Right forelimb (tissue), 1 donor: ENCODE data around the gene CHST8.
"Not testable (repeated sequence)": the region's sequence is repeated elsewhere in the genome, so short reads cannot be mapped to it uniquely, and the experiment has no call there.

ENCODE experiments used
- DNase-seq: peaks from one replicate; pipeline ENCODE4 v3.0.0-alpha.2; 2018

Gene CHST8, protein sequence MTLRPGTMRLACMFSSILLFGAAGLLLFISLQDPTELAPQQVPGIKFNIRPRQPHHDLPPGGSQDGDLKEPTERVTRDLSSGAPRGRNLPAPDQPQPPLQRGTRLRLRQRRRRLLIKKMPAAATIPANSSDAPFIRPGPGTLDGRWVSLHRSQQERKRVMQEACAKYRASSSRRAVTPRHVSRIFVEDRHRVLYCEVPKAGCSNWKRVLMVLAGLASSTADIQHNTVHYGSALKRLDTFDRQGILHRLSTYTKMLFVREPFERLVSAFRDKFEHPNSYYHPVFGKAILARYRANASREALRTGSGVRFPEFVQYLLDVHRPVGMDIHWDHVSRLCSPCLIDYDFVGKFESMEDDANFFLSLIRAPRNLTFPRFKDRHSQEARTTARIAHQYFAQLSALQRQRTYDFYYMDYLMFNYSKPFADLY

DNA sequence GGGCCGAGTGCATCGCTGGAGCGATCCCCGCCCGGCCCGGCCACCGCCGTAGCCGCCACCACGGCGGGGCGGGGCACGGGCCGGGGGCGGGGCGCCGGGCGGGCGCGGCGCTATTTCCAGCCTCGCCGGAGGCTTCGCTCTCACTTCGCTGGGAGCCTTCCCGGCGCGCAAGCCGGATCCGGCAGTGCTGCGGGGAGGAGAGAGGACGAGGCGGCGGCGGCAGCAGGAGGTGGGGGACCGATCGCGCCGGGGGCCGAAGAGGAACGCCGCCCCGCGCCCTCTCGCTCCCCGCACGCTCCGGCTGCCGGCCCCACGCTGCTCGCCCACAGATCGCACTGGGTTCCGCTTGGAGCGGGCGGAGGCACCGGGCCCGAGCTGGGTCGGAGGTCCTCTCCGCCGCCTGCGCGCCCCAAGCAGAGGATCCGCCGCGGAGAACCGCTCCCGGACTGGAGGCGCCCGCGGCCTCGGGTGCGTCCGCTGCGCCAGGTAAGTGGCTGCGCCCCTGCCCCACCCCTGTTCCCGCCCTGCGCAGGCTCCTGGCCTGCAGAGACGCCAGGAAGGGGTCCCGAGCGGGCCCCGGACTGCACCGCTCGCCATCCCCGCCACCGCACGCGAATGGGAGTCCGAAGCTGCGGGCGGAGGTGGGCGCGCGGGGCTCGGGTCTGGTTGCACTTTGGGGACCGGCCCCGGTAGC lies at the start of gene CHST8:
CHST8 (plus strand) TSS at position 143 of the 694 bp plus-strand sequence. CDS start 67,309 bp downstream, outside the sequence.
- peak; percentile 62 for DNase-seq

DNA sequence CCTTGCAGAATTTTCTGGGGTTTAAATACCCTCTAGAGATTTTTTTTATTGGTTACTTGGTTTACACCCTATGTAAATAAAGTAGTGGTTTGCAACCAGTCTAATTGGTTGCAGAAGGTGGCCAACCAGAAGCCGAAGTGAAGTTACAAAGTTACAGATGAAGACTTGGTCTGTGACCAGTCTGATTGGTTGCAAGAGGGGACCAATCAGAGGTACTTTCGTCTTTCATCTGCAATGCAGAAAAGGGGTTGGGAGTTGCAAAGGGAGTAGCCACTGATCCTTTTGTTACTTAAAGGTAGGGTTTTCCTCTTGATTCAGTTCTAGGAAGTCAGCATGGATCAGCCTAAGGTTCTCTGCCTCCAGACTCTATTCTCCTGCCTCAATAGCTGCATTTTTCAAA lies 48.8 kb upstream of the CHST8 start:
- DNase-seq: no peak

DNA sequence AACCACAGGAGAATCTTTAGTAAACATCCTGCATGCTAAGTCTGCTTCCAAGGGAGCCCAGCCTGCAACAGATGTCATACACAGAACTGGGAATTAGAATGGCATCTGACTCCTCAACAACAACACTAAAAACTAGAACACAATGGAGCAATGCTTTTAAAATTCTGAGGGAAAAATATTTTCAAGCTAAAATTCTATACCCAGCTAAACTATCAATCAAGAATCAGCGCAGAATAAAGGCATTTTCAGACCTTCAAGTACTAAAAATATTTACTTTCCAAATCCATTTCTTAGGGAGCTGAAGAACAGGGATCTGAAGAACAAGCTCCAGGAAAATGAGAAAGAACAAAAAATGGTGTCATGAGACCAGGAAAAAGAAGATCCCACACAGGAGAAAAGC lies 46.9 kb upstream of the CHST8 start:
- no peak for DNase-seq

DNA sequence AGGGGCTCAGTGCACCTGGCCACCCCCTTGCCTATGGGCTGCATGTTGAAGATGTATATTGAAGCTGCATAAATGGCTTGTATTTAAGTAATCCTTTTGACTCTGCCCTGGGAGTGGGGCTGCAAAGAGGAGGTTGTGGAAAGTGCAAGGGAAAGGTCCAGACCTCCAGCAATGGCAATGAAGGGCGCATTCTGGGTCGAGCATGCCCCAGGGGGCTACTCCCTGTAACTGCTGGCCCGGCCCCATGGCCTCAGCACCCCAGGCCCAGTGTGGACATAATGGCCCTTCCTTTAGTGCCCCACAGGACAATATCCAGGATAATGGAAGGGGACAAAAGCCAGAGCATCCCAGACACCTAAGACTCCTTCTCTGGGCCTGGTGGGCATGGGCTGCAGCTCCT lies 43.1 kb upstream of the CHST8 start:
- no peak for DNase-seq

DNA sequence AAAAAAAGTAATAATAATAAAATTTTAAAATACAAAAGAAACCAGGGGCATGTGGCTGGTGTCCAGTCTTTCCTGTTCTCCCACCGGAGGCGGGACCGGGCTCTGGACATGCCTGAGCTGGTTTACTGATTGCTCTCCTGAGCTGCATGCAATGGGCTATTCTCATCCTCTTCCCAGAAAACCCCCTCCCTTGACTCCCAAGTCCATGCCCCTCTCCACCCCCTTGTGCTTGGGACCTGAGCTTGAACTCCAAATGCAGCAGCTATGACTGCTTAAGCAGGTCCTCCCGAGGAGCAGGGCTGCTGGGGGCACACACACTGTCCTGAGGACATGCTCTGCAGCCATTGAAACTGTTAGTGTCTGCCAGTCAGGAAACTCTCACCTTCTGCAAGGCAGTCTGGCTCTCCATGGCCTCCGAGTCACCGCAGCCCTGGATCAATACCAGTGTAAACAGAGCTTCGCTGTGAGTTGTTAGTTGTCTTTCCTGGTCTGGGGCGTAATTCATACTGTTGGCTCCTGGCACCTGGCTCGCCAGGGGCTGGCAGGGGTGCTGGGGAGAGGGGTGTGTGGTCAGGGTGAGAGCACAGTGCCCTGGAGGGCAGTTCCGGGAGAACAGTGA lies 41.6 kb upstream of the CHST8 start:
- DNase-seq: no peak

DNA sequence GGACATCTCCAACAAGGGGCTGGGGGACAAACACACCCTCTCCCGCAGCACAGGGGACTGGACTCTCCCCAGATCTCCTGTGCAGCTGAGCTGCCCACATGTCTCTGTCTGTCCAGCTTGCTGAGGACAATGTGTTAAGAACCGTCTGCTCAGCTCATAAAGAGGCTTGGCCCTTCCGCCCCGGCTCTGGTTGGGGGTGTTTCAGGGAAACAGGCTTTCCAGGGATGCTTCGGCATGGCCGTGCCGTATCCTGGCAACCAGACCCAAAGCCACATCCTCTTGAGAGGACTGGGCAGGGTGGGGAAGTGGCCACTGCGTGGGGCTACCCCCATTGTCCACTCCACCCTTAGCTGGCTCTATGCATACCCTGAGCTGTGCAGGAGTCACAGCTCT lies 41.1 kb upstream of the CHST8 start:
- DNase-seq: no peak

DNA sequence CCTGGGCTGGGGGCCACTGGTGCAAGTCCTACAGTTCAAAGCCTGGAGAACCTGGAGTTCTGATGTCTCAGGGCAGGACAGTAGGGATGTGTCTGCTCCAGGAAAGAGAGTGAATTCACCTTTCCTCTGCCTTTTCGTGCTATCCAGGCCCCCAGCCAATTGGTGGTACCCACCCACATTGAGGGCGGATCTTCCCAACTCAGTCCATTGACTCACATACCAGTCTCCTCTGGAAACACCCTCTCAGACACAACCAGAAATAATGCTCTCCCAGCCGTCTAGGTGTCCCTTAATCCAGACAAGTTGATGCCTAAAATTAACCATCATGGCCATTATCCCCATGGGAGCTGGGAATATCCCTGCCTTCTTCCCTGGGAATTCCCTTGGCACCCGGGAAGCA lies 38.8 kb upstream of the CHST8 start:
- DNase-seq: no peak

DNA sequence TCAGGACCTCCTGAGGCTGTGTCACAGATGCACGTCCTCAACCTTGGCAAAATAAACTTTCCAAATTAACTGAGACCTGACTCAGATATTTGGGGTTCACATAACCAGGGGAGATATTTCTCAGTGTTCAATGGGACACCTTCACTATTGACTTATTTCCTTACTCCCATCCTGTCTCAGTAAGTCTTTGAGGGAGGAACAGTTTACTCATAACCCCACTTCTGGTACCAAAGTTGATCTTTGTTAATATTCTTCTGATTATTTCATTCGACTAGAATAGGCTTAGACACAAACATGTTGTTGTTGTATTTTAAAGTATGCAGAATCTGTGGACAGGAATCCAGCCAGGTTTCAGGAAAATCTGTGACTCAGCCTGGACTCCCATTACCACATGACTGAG lies 34.6 kb upstream of the CHST8 start:
- DNase-seq: no peak

DNA sequence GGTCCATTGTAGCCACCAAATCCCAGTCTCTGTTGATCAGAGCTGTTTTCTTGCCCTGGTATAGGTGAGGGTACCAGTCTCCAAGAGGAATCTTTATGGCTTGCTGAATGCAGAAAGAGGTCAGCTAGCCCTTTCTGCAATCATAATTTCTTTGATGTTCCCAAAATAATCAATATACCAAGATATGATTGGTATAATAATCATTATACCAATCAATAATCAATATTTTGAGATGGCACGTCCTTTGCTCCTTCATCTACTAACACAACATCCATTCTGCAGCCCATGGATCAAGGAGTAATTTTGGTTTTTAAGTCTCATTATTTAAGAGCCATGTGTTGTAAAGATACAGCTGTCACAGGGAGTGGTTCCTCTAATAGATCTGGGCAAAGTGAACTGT lies 31.5 kb upstream of the CHST8 start:
- no peak for DNase-seq

DNA sequence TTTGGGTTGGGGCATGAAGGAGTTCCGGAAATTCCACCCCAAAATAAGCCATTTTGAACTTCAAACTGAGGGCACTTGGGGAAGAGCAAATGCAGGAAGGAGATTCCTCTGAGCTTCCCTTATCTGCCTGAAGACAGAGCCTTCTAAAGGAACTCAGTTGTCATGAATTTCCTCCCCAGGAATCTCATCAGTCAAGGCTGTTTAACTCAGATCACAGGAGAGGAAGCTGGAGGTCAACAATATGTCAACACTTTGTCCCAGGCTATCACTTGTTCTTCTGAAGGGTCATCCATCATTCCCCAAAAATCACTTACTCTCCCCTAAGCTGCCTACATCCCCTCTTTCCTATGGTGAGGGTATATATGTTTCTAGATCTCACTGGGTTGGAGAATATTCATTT lies 26.0 kb upstream of the CHST8 start:
- no peak for DNase-seq

DNA sequence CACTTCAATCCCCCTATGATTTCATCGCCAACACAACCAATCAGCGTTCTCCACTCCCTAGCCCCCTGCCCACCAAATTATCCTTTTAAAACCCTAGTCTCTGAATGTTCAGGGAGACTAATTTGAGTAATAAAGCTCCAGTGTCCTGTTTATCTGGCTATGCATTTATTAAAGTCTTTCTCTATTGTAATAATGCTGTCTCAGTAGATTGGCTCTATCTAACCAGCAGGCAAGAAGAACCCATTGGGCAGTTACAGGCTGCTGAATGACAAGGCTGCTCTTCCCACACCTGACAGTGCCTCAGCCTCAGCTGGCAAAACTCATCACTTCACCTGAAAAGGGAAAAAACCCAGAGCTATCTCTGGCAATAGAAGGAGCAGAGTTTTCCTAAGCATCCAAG lies 20.2 kb upstream of the CHST8 start:
- no peak for DNase-seq

DNA sequence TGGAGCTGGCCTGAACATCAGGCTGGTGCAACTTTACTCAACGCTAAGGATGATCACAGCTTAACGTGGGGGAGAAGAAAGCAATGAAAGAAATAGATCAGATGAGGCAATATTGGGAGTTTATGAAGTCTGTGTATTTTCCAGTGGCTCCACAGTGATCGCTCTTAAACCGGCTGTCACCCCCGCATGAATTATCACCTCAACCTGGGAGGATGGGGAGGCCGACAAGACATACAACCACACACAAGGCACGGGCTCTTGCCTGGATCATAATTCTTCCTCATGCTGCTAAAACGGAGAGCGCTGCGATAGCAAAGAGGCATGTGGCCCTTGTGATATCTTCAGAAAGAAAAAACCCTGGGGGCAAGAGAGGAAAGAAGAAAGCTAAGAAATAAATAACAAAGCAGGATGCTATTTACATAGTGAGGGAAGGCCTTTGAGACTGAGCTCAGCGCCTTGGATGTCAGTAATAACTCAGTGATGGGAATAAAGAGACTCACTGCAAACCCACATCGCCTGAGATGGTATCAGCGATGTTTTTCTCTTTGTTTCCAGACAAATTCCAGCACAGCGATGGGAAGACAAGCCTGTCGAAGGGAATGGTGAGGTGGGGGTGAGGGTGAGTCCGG lies 19.1 kb upstream of the CHST8 start:
- DNase-seq: no peak

DNA sequence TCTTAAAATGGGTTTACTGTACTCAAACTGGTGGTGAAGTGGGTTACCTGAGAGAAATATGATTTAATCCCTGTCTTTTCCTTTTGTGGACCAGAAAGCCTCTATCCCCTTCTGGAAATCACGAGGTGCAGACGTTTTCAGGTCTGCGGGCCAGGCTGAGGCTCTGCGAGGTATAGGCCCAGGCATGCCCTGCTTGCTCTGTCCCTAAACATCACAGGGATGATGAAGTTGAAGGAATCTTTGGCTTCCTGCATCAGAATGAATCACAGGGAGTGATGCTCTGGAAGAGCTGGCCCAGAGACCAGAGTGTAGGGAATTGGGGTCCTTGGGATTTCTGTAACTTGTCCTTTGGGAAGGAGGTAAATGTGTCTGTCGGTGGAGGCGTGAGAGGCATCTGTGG lies 18.4 kb upstream of the CHST8 start:
- DNase-seq: no peak

DNA sequence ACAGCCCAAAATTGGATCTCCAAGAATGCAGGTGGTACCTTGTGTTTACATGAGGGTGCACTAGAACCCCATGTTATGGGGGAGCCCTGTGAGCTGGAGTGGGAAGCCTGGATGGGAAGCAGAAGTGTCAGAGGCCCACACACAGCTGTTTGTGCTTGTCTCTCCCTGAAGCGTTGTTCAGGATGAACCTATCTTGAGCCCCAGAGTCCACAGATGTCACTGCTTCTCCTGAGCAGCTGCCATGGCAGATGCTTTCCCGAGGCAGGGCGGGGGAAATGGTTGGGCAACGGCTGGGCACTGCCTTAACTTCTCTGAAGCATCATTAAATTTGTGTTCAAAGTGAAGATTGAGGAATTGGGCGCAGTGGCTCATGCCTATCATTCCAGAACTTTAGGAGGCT lies 17.1 kb upstream of the CHST8 start:
- DNase-seq: no peak

DNA sequence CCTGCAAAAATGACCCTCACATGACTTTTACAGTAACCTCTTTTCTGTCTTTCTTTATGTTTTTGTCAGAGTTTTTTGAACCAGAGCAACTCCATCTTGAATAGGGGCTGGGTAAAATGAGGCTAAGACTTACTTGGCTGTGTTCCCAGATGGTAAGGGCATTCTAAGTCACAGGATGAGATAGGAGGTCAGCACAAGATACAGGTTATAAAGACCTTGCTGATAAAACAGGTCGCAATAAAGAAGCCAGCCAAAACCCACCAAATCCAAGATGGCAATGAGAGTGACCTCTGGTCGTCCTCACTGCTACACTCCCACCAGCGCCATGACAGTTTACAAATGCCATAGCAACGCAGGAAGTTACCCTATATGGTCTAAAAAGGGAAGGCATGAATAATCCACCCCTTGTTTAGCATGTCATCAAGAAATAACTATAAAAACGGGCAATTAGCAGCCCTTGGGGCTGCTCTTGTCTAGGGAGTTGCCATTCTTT lies 15.9 kb upstream of the CHST8 start:
- not testable (repeated sequence) for DNase-seq

DNA sequence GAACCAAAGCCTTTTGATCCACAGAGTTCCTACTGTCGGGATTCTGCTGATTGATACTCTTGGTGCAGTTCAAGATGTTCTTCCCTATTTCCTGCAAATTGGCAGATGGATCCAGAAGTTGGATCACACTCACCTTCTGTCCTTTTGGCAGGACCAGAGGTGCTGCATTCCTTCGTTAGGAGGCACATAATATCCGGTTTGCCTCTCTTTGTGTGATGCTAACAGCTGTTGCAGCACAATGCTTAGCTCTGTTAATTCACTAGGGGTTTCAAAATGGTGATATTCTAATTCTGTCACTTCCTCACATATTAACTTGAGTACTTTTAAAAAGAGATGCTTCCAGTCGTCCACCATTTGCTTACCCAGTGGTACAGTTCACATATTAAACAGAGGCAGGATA lies 15.2 kb upstream of the CHST8 start:
- DNase-seq: no peak

DNA sequence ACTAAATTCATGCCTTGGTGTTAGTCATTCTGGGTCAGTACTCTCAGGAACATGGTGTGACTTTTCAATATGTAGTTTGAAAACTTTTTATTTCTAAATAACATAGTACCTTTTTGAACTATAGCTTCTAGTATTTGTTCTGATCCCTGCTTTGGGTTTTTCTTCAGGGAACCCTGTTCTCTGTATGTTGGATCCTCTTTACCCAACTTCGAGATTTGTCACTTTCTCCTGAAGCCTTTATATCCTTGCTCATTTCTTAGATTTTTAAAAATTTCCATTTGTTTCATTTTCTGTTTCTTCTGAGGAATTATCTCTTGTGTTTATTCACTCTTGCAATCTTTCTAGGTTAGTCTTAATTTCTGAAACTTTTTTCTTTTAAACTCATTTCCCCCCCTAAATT lies 12.4 kb upstream of the CHST8 start:
- DNase-seq: no peak

DNA sequence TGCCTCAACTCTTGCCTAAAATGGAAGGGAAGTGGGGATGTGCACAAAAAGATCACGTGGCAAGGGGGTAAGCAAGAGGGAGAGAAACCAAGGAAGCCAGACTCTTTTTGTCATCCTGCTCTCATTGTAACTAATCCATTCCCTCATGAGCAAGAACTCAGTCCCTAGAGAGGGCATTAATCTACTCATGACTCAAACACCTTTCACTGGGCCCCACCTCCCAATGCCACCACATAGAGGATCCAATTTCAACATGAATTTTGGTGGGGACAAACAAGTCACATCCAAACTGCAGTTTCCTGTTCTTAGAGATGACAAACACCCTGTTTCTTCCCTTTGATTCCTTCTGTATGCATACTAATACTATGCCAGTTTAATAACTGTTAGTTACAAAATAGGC lies 11.2 kb upstream of the CHST8 start:
- DNase-seq: no peak

DNA sequence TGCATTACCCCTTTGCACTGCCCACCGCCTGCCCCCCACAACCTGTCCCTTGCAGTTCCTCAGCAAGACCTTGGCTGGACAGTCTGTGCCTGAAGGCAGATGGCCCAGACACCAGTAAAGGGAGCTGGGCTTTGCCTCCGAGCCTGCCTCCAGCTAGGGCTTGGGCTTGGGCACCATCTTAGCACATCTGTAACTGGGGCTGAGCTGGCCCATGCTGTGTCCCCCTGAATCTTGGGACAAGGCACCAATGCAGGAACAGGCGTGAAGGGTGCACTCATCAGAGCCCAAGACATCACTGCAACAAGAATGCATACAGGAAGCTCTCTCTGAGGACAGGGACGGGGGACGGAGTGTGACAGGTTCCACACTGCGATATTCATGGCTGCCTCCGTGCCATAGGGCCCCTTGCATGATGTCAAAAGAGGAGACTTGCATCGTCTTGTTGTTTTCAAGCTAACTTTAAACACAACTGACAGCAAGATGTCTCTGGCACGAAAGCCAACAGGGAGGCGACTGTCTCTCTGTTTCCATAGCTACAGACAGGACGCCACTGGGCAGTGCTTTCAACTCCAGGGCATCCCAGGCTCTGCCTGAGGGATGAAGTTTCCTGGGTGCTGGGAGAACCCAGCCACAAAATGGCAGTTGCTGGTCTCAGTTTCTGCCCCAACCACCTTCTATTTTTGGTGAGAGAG lies 8.7 kb upstream of the CHST8 start:
- no peak for DNase-seq

DNA sequence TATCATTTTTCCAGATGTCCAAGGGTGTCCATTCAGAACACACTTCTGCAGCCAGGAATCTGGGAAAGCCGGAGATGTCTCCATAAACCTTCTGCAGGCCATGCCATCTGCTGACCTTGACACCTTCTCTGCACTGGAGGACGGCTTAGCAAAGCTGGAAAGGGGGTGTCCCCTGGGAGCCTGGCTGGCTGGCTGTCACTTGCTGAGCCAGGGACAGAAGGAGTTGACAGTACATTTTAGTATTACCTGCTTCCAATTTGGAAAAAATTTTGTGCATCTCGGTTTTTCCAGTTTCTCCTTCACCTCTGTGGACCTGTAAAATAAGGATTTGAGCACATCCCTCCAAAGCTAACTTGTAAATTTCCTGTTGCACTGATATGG lies 8.1 kb upstream of the CHST8 start:
- no peak for DNase-seq

DNA sequence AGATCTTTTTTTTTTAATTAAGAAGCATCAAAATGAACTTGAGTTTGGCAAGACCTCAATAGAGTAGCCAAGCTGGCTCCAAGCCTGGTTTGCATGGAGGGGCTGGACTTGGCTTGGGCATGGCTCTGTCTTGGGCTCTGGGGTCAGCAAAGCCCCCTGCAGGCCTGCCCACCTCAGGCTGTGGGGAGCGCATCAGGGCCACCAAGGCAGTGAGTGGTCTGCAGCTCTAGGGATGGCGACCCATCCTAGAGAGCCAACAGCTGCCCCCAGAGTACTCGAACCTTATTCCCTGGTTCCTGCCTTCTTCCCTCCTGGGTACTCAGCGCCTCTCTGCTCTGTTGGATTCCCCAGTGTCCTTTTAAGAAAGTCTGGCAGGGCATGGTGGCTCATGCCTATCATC lies 5.4 kb upstream of the CHST8 start:
- no peak for DNase-seq

DNA sequence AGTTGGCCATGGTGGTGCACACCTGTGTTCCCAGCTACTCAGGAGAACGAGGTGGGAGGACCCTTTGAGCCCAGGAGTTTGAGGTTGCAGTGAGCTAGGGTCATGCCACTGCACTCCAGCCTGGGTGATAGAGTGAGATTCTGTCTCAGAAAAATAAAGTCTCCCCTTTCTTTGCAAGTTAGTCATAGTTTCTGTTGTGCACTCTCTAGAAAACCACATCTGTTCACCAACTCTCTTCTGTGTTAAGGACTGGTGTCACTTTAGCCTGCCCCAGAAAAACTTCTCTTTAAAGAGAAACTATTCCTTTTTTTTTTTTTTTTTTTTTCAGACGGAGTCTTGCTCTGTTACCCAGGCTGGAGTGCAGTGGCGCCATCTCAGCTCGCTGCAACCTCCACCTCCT lies 4.9 kb upstream of the CHST8 start:
- DNase-seq: no peak

DNA sequence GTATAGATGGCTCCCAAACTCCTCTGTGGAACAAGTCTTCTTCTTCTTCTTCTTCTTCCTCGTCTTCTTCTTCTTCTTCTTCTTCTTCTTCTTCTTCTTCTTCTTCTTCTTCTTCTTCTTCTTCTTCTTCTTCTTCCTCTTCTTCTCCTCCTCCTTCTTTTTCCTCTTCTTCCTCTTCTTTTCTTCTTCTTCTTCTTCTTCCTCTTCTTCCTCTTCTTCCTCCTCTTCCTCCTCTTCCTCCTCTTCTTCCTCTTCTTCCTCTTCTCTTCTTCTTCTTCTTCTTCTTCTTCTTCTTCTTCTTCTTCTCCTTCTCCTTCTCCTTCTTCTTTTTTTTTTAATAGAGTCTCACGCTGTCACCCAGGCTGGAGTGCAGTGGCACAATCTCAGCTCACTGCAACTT lies 3.4 kb upstream of the CHST8 start:
- DNase-seq: not testable (repeated sequence)
